Measurements from ENCODE around the gene CD247. TPM values are rescaled to one million over a fixed set of nuclear protein-coding genes. Genes with fewer than 3 reads are reported as not detected.

The CD247 gene
- total RNA-seq, 1 donor from 2014 or later: not detected

- DNase-seq (ENCODE audit: low read depth): no peak
Measured at GRCh38 chr1:167440776-167441175, 77.6 kb downstream of the CD247 start.

GRCh38 chr1:167440345-167440744 lies 78.0 kb downstream of the CD247 start:
- DNase-seq (ENCODE audit: low read depth): no peak

DNA sequence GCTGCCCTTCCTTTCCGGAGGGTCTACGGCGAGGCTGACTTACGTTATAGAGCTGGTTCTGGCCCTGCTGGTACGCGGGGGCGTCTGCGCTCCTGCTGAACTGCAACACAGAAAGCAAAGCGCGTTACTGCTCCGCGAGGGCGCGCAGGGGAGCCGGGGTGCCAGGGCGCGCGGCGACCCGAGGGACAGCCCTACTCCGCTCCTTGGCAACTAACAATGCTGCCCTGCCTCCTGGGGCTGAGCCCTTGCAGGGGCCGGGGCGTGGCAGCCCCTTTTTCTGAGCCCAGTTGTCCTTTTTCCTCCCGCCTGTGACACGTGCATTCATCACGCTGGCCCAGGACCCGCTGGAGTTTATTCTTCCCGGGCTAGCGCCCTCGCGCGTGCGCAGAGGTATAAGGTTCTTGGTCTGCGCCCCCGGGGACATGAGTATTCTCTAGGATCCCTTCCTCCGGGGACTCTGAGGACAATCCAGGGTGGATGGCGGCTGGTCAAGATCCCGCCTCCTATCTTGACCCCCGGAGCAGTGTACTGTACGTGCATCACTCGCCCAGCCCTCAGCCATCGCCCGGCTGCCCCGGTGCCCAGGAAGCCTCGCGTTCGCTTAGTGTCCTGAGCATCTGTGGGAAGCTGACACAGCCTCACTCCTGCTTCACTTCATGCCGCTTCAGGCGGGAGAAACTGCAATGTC lies 78.9 kb downstream of the CD247 start:
- DNase-seq (ENCODE audit: low read depth): peak; percentile 37

- DNase-seq (ENCODE audit: low read depth): no peak
Measured at GRCh38 chr1:167438171-167439138, 79.9 kb downstream of the CD247 start.

GRCh38 chr1:167435484-167435883 lies 82.8 kb downstream of the CD247 start:
- no peak for DNase-seq (ENCODE audit: low read depth)

DNA sequence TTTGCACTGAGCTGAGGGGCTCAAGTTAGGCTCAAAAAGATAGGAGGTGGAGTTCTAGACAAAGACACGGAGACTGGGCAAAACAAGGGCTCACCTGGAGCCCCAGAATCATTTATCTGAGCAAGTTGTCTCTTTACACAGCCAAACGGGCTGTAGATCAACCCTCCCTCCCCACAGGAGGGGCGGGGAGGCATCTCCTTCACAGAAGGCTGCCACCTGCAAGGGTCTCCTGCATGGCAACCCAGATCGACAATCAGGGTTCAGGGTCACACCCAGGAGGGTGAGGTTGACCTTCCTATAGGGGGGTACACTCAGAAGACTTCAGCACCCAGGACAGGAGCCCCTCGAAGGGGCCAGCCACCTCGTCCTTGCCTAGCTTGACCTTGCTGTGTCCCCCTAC lies 84.0 kb downstream of the CD247 start:
- DNase-seq (ENCODE audit: low read depth): no peak

- DNase-seq (ENCODE audit: low read depth): no peak
Measured at GRCh38 chr1:167433884-167434283, 84.4 kb downstream of the CD247 start.

DNA sequence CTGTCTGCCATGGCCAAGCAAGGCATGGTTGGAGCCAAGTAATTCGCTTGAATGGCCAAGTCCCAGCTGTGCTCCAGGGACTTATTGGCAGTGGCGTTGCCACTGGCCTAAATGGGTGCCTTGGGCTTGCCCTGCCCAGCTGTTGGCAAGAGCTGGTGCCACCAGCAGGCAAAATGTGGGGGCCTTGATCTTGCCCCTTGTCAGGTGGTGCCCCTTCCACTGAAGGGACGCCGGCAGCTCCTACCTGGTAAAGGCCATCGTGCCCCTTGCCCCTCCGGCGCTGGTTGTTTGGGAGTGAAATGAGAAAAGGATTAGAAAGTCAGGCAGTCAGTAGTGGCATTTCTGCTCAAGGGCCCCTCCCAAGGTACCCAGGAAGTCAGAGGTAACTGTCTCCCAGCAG lies 85.5 kb downstream of the CD247 start:
- no peak for DNase-seq (ENCODE audit: low read depth)

DNA sequence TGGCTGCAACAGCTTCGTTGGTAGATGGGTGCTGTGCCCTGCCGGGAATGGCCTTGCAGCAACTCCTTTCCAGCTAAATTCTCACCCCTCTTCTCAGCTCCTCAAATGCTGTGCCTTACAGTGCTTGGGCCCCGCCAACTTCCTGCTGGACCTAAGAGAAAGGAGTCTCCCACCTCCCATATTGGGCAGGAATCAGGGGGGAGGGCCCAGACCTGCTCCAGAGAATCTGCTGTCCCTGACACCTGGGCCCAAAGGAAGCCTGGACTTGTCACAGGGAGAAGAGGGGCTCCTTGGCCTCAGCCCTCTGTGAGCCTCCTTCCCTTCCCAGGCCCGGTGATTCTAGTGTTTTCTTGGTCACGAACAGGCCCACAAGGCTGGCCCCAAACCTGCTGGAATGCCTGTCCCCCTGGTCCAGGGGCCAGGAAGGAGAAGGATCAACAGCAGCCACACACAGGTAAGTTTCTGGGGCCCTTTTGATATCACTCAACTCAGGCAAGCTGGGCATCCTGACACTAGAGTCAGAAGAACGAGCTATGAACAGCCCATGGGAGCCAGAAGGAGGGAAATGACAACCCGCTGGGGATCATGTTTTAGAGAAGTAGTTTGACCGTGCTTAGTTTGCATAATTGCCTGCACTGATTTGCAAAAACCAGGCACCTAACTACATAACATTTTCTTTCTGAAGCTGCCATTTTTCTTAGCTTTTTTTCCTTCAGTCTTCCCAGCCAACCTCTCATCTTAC lies 86.2 kb downstream of the CD247 start:
- no peak for DNase-seq (ENCODE audit: low read depth)

GRCh38 chr1:167431261-167431908 lies 86.9 kb downstream of the CD247 start:
- no peak for DNase-seq (ENCODE audit: low read depth)

DNA sequence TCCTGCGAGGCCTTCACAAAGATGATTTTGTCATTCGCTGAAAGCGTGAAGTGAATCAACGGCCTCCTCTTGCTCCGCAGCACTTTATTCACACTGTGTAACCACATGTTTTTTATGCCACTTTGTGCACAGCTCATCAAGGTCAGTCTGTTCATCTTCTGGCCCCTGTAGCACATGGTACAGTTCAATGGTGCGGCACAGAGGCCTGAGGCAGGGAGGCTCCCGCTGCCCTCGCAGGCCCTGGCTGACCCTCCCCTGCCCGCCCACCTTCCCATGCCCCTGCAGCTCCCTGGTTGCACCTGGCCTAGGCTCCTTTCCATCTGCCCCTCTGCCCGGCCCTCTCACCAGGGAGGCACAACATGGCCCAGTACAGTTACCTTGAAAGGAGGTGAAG lies 87.5 kb downstream of the CD247 start:
- no peak for DNase-seq (ENCODE audit: low read depth)

GRCh38 chr1:167430134-167430848 lies 88.0 kb downstream of the CD247 start:
- no peak for DNase-seq (ENCODE audit: low read depth)

DNA sequence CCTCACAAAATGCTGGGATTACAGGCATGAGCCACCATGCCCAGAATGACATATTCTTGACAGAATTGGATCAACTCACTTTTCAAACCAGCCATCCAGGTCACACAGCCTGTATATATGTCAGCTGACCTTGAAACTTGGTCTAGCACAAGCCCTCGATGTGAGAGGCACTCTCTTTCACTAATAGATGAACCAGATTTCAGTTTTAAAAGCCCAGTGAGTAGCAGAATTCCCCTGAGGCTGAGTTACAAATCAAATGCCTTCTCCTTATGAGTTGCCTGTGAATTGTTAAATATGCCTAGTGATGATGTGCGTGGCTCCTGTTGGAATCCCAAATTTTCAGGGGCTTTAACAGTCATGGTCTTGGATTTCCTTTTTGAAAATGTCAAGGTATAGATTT lies 88.7 kb downstream of the CD247 start:
- DNase-seq (ENCODE audit: low read depth): no peak

DNA sequence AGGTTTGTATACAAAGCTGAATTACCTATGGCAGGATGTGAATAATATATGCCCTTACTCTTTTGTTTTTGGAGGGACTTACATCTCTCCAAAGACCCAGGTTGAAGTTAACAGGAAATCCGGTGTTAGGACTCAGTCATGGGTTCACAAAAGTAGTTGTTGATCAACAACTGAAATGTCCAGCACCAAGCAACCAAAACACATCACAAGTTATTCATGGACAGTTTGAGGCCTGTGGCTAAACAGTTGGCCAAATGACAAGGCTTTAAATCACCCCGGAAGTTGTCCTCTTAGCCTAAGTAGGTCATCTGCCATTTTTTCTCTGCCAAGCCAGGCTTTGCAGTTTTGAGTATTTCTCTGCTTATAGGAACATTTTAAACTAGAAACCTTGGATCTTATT lies 89.9 kb downstream of the CD247 start:
- DNase-seq (ENCODE audit: low read depth): peak; percentile 85

DNA sequence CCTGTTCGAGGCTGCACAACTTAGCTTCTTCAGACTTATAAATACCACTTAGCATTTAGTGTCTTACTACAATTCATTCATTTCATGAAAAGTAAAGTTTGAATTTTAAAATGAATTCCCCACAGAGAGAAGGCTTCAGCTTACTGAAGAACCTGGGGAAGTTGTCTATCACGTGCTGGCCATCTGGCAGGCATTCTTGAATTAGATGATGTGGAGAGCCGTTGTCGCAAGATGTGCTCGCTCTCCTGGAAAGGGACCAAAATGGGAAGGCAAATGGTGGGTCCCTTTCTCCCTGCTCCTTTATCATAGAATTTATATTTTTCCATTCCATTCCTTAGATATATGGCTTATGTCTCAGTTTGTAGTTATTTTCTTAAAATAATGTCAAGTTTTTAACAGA lies 90.5 kb downstream of the CD247 start:
- no peak for DNase-seq (ENCODE audit: low read depth)

GRCh38 chr1:167426716-167427115 lies 91.6 kb downstream of the CD247 start:
- DNase-seq (ENCODE audit: low read depth): no peak

GRCh38 chr1:167425482-167425881 lies 92.8 kb downstream of the CD247 start:
- DNase-seq (ENCODE audit: low read depth): no peak

- DNase-seq (ENCODE audit: low read depth): no peak
Measured at GRCh38 chr1:167423684-167424619, 94.4 kb downstream of the CD247 start.

DNA sequence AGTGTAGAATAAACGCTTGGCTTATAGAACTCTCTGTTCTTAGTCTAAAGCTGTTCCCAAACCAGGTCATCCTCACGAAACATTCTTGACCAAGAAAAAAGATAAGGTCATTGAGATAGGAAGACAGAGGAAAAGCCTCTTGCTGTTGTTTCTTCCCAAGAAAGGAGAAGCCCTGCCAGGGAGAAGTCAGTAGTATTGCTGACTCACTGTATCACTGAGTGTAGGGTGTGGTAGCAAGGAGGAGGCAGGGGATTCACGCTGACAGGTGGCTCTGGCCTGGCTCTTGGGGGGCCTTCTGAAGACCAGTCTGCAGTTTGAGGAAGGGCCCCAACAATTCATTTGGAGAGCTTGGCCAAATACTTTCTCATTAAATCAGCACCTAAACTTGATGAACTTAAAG lies 97.8 kb downstream of the CD247 start:
- DNase-seq (ENCODE audit: low read depth): peak; percentile 15

Measured in myocyte (in vitro differentiated cells).